GM21381 (cell line): Measurements from ENCODE around the gene BCHE.

ENCODE experiments used
- ATAC-seq: cut with Tn5 transposase; IDR thresholded peaks from one replicate; pipeline ENCODE4 v1.9.1; 2021; ENCODE audit warnings: mild to moderate bottlenecking, moderate library complexity; ENCODE audit not compliant: unreplicated experiment

The BCHE gene

DNA sequence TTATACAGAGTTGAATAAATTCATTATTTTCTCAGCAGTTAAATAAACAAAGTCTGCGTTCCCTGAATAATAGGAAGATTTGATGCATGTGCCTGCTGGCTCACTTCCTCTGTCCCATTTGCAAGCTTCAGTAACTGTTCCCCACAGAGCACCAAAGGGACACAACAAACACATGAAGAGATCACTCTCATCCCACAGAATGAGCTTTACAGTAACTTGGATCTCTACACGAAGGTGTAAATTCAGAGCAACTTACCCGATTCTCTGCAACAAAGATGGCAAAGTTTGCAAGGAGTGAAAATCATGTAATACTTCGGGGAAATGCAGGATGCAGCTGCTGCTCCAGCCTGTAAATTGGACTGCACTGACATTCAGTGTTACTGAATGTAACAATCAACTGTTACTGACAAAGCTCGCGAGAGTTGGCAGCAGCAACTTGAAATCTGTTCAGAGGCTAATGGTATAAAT lies at the start of gene BCHE:
TSS of gene BCHE (minus strand) at position 366 of the 468 bp plus-strand sequence. CDS start 6,390 bp downstream, outside the sequence.
- ATAC-seq, result no peak

DNA sequence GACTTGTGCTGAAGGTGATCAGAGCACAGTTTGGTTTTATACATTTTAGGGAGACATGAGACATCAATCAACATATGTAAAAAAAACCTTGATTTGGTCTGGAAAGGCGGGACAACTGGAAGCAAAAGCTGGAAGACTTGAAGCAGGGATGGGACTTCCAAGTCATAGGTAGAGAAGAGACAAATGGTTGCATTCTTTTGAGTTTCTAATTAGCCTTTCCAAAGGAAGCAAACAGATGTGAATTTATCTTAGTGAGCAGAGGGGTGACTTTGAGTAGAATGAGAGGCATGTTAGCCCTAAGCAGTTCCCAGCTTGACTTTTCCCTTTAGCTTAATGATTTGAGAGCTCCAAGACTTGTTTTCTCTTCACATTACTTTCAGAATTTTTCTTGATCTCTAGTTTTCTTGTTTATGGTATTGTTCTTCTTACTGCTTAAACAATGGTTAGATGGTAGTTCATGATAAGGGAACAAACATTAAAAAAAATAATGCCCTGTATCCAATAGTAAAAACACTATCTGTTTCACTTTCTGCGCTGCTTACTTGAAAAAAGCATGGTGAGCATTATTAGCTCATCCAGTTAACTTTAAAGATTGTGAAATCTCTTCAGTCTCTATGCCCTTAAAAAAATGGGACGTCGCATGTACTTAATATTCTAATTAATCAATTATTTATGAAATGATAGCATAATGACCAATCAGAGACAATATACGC lies 48.5 kb upstream of the BCHE start:
- no peak for ATAC-seq

DNA sequence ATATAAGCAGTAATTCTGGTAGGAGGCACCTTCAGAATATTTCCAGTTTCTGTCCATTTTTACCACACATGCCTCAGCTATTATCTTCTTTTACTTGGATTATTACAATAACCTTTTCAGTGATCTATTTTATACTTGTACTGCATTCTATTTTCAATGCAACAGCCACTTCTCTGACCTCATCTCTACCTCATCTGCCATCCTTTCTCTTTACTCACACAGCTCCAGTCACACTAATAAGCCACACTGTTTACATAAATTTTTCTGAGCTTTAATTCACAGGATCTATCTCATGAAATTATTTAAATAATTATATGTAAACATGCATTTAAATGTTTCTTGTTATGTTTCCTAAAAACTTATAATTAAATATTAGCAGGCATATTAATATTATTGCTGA lies 47.3 kb upstream of the BCHE start:
- ATAC-seq, result no peak

DNA sequence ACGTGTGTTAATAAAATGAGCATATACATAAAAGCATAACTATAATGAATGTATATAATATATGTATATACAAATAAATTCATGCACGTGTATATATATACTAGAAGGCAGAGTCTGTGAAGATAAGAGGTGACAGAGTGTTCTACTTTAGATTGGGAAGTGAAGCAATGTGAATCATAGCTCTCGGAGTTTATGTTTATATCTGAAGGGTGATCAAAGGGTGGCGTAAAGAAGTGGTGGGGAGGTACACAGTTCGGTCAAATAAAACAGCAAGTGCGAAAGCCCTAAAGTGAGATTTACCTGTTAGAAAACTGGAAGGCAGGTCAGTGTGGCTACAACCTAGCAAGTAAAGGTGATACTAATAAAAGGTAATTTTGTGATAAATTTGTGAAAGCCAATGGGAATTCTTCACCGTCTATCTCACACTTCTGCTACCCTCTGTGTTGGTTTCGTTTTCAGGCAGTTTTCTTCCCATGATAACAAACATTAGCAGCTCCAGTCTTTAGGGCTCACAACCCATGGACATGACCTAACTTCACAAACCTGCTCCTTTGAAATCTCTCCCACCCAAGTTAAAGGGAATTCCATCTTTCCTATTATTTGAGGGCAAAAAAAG lies 46.7 kb upstream of the BCHE start:
- no peak for ATAC-seq

DNA sequence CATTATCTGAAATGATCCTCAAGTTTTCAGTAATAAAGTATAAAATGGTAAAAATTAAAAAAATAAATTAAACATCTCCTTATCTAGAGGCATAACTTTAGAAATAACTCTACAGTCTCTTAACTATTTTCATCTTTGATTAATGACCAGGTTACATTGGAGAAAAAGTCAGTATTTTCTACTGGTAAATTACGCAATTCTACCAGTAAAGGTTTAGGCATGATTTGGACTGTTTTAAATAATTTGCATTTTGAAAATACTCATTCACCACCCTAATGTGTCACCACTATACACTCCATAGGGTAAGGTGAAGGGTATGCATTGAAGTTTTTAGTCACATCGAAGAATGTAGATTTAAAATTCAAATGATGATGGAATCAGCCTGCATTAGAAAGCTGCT lies 45.9 kb upstream of the BCHE start:
- ATAC-seq, result no peak

DNA sequence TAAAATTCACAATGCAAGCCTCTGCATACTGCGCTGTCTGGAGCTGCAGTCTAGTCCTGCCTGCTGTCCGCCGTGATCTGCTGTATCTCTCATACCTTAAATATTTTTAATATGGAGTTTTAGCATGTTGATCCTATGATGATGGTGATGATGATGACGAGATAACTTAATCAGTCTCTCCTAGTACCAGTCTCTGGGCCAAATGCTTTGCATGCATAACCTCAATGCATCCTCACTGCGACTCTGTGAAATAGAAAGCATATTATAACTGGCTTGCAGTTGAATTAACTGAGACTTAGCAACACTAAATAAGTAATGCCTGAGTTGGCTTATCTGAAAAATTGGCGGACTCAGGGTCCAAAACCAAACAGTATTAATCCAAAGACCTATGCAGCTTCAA lies 38.4 kb upstream of the BCHE start:
- ATAC-seq, result no peak

DNA sequence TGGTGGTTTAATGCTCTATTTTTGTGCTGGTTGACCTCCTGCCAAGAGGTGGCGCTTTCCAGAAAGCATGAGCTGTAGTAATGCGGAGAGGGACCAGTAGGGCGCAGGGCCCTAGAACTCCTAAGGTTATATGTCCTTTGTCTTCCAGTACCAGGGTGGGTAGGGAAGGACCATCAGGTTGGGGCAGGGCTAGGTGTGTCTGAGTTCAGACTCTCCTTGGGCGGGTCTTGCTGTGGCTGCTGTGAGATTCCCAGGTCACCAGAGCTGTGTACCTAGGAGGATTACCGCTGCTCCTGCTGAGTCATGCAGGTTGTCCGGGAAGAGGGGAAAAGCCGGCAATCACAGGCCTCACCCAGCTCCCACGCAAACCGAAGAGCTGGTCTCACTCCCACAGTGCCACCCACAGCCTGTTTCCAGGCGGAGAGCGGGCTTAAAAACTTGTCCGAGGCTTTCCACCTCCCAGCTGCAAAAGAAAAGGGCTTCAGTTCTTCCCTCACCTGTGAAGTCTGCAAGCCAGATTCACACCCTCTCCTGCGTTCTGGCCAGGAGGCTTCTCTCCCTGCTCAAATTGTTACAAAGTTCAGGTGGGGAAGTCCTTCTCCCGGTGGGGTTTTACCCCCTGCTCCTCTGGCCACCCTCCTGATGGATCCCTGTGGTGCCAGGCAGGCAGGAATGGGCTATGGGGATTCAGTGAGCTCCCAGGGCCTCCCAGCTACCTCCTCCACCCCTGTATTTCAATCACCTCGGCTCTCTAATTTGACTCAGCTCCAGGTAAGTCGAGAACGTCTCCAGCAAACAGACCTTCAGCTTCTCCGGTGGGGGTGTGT lies 37.7 kb upstream of the BCHE start:
- ATAC-seq, result no peak

DNA sequence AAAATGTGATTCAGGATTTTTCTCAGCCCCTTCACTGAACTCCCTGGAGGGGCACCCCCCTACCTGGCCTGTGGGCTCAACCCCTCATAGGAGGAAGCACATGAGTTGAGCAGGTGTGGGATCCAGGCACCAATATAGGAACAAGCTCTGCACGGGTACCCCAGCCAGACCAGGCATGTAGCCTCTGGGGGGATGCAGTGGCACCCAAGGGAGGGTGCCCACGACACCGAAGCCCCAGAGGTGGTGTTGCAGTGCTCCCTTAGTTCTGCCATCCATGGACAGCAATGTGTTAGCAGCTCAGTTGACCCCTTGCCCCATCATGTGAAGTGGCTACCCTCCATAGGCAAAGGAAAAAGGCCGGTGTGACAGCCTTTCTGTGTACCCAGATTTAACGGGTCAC lies 30.9 kb upstream of the BCHE start:
- no peak for ATAC-seq

DNA sequence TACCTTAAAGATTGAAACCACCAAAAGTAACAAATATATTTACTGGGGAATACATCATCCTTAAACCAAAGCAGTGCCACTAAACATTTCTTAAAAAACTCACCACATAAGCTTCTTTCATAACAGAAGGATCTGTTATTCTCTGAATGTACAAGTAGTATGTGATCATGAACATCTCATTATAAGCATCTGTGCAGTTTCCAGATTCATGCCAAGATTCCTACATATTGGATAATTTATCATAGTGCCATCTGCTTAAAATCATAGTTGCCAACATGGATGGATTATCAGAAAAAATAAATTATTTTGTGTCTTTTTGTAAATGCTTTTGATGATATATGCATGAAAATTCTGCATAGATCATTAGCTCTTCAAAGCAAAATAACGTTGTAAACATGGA lies 21.8 kb upstream of the BCHE start:
- ATAC-seq, result no peak

DNA sequence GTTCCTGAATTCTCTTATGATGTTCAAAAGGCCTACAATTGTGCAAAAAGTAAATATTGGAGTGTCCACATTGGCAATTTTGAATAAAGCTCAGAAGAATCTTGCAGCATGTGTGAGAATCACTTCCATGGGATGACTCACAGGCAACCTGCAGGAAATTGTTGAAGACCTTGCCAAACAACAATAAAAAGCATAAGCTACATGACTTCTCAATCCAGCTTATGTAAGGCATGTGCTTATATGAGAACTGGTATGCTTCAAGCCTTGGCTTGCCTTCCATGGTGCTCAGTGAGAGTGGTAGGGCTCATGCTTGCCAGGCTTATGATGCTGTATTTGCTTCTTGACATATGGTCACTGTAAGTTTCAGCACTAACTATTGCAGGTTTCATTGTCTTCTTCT lies 18.4 kb upstream of the BCHE start:
- no peak for ATAC-seq

DNA sequence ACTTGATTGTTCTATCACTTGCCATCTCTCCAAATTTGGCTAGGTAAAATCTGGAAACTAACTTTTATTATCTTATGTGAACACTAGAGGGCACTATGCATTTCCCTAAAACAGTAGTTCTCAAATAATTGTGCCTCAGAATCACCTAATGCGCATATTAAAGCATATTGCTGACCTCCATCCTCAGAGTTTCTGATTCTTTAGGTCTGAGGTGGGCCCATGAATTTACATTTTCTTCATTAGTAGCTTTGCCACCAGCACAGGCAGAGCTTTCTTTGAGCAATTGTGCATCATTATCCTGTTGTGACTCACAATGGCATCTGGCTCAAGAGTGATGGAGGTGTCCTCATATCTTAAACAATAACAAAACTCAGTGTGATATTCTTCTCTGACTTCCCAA lies 17.5 kb upstream of the BCHE start:
- no peak for ATAC-seq

DNA sequence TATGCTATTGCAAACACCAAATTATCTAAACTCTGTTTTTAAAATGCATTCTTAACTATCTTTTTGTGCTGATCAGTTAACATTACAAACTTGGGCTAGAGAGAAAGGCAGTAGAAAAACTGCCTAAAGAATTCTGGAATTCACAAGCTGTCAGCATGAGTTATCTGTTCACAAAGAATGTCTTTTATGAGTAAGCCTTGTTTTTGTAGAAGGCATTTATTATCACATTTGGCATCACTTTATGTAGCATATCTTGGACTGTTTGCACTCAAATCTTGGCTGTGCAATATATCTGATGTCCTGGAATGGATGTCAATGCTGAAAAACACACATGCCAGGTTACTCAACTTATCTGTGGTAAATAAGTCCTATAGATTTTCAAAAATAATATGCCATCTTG lies 15.5 kb upstream of the BCHE start:
- no peak for ATAC-seq

DNA sequence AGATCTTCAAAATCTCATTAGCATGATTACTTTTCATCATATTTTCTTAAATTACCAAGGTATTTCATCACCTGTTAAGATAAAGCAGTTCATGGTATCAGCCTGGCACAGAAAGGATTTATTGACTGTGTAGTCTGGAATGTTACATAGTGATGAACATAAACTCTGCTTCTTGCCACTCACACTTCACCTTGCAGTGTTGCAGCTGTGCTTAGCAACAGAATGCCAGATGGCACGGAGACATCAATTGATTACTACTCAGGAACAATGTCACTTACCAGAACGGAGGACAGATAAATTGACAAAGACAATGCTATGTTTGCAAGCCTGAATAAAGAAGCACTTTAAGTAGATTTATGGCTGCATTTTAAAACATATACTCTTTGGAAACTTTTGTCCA lies 15.0 kb upstream of the BCHE start:
- no peak for ATAC-seq

DNA sequence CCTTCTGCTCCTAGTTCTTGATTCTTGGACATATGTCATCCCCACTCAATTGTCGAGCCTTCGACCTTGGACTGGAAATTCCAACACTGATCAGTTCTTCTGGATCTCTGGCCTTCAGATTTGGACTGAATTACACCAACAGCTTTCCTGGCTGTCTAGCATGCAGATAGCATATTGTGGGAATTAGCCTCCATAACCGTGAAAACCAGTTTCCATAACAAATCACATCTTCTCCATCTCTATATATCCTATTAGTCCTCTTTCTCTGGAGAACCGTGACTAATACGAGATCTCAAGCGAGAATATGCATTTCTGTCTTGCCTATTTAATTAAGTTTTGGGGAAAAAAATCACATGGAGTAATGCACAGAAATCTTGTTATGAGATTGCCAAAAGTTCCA lies 8.8 kb upstream of the BCHE start:
- ATAC-seq, result no peak

DNA sequence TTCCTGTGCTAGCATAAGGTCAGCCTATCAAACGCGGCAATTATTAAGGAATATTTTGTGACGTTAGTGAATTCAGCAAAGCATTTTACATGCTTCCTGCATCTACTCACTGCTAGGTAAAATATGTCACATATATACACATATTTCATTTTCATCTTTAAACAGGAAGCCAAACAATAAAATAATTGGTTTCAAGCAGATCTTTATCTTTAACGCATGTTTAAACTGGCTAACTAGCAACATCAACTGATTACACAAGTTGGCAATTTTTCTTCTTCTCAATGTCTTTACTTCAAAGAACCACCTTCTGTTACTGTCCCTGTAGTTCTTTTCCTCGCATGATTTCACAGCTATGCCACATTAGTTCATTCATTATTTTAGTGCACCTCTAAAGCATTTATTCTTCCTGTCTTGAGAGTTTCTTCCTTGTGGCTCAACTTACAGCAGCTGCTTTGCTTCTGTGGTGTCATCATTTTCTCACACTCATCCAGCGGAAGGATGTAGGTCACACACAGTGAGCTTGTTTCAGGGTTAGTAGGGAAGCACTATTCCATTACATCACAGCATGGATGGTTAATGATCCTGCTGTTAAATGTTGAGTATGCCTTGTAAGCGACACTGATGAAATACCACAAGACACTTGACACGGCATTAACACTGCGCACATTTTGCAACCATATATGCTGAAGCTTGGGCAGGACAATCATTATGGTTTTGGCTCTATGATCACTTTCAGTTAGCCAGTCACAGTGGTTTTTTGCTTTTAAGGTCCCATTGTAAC lies 2.3 kb upstream of the BCHE start:
- ATAC-seq, result no peak

DNA sequence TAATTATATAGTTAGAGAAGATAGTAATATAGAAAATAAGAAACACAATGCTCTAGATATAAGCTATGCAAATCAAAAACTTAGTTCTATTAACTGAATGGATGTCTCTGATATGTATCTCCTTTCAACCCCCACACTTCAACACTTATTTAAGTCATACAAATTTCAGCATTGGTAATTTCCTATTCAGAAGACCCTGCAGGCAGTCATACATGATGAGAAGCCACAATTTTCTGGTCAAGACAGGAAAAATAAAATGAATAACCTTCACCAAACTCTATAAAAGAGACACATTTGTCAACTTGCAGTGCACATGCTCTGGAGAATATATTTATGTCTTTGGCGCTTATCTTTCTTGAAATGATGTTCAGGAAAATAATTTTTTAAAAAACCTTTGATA lies 578 bp upstream of the BCHE start:
- no peak for ATAC-seq

DNA sequence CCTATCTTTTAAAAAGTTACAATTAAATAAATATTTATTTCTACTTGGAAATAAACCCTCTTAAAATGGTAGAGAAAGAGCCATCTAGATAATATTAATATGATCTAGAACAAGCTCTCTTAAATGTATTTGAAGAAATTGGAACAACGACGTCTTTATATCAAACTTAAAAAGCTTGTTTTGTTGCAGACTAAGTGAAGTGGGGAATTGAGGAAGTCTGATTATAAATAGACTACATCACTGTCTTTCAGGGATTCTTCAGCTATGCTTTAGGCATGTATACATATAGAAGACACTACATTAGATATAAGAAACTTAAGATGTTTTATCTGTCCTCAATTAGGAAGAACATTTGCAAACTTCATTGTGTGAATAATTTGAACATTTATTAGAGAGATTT lies 1.8 kb downstream of the BCHE start:
- no peak for ATAC-seq

DNA sequence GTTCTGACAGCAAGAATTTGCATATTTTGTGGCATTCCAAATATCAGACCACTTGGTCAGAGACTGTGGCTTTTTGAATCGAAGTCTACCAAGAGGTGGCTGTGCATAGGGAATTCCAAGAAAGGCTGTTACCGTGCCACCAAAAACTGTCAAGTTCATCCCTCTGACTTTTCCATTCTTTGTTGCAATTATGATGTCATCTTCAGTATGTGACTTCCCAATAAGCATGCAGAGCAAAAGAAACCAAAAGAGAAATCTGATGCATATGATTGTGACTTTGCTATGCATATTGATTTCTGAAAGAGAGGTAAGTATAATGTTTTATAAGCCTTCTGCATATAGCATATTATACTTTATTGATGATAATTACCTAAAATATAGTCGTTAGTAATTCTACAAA lies 6.5 kb downstream of the BCHE start:
- no peak for ATAC-seq

DNA sequence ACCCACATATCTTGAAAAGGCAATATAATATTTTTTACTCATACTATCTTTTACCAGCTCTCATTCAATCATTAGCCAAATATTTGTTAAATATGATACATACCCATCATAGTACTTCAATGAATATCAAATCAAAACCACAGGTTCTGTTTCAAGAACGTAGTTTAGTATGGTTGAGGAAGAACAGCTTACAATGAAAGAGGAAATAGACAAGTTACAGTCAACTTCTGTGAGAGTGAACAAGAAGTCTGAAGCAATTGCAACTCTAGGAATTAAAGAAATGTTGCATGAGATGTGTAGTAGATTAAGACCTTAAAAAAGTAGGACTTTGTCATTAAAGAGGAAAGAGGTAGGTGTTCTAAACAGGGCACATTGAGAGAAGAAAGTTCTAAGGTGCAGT lies 9.3 kb downstream of the BCHE start:
- no peak for ATAC-seq

DNA sequence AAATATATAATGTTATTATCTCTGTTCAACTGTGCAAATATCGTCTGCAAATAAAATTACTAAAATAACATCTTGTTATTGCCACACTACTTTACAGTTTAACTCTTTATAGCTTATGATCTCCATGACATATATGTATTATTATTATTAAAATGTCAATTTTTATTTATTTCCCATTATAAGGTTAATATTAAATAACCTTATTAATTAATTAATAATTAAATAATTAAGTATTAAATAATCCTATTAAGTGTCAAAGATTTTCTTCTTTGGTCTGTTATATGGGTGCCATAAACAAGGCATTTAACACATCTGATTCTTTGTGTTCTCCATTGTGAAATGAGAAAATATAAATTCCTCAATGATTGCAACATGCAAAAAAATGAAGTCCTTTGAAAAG lies 10.0 kb downstream of the BCHE start:
- ATAC-seq, result no peak

DNA sequence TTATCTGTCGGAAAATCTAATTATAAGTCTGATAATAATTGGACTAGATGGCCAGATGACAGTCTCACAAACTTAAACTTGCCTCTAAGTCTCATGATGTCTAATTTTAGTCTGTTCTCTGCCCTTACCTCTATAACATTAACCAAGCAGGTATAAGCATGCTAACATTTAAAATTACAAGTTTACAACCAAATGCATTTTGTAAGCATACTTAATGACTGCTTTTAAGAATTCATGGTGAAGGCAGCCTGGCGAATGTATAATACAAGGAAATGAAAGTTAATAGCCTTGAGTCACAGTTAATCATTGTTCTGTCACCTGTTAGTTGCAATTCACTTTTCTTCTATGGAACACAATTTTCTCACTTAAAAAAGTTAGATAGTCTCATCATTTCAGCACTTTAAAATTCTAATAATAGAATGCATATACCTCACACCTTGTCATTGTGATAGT lies 16.5 kb downstream of the BCHE start:
- ATAC-seq, result no peak
